ENCODE results near the gene MUCL1. TPM values are rescaled to one million over a fixed set of nuclear protein-coding genes. Genes with fewer than 3 reads are reported as not detected.

MUCL1 gene
- total RNA-seq, result not detected in 2 replicates

GRCh38 chr12:54853933-54854538 is at the start of gene MUCL1:
Gene MUCL1 (plus strand): TSS chr12:54854516. CDS start chr12:54854583, 67 bp downstream.

Other genes starting within 250 kb of the MUCL1 start
- not detected in 2 replicates for gene LACRT, start 219.6 kb upstream of the MUCL1 start, total RNA-seq
- not detected in 2 replicates for gene DCD, start 206.2 kb upstream of the MUCL1 start, total RNA-seq
- gene TESPA1, start 130.2 kb downstream of the MUCL1 start, total RNA-seq, result not detected in 2 replicates
- gene NEUROD4, start 165.5 kb downstream of the MUCL1 start, total RNA-seq, result not detected in 2 replicates